Upper lobe of left lung (tissue), 6 donors: Measurements from ENCODE around the gene STXBP6. TPM values are rescaled to one million over a fixed set of nuclear protein-coding genes. Genes with fewer than 3 reads are reported as not detected.

ENCODE experiments used
- ATAC-seq, 2 donors: fragments of 200-7000 bp; cut with Tn5 transposase; one replicate each; pipeline ENCODE4 v1.9.1; 2022; ENCODE audit warnings: mild to moderate bottlenecking in 2 of 2, moderate library complexity in 2 of 2; ENCODE audit not compliant: low FRiP score in 2 of 2
- DNase-seq, 2 donors: peaks; one replicate each; pipeline ENCODE4 v3.0.0-alpha.2; 2019 to 2020
- H3K27ac ChIP-seq, 4 donors: fragments of 200-600 bp; sonication (generic); one replicate each; pipeline ENCODE4 v1.5.1; 2016 to 2019
- H3K27me3 ChIP-seq, 4 donors: fragments of 200-600 bp; sonication (generic); one replicate each; pipeline ENCODE4 v1.5.1; 2017 to 2019
- H3K36me3 ChIP-seq, 4 donors: fragments of 200-600 bp; sonication (generic); one replicate each; pipeline ENCODE4 v1.5.1; 2016 to 2019
- H3K4me1 ChIP-seq, 4 donors: fragments of 200-600 bp; sonication (generic); one replicate each; pipeline ENCODE4 v1.5.1; 2018 to 2019
- H3K4me3 ChIP-seq, 4 donors: fragments of 200-600 bp; sonication (generic); one replicate each; pipeline ENCODE4 v1.5.1; 2017 to 2019; ENCODE audit warnings: mild to moderate bottlenecking in 2 of 4, moderate library complexity in 1 of 4
- H3K9me3 ChIP-seq, 4 donors: fragments of 200-600 bp; sonication (generic); one replicate each; pipeline ENCODE4 v1.5.1; 2018 to 2019
- CTCF ChIP-seq, 6 experiments: fragments of 450-650 bp in 4 of 6; fragments of 200-600 bp in 2 of 6; sonication (generic) in 2 of 6; IDR thresholded peaks; one replicate each; pipeline ENCODE4 v1.5.1; 2016 to 2019; ENCODE audit warnings: antibody characterized with exemption in 6 of 6
- EP300 ChIP-seq, 4 donors: sonication (generic); formaldehyde crosslinking; IDR thresholded peaks; one replicate each; pipeline ENCODE4 v1.5.1; 2017; ENCODE audit warnings: antibody characterized with exemption in 4 of 4, control low read depth in 2 of 4
- POLR2A ChIP-seq, 4 donors: fragments of 450-650 bp; IDR thresholded peaks; one replicate each; pipeline ENCODE4 v1.5.1; 2016 to 2017; ENCODE audit warnings: antibody characterized with exemption in 4 of 4, mild to moderate bottlenecking in 2 of 4
- POLR2AphosphoS5 ChIP-seq, 2 donors: sonication (generic); formaldehyde crosslinking; IDR thresholded peaks; one replicate each; pipeline ENCODE4 v1.5.1; 2017; ENCODE audit warnings: antibody characterized with exemption in 2 of 2
- WGBS, 2 donors: methylation state at CpG; one replicate each; pipeline ENCODE4 v1.1.5; 2017 to 2018; 5-methylcytosine and 5-hydroxymethylcytosine counted together
- total RNA-seq, 6 donors: library from RNA; depleted of rRNA in 4 of 6; stranded (reverse); fragments of >200 nt in 4 of 6; gene quantifications; one replicate each; pipeline versions ENCODE4 v1.1.0 to v1.2.1, GENCODE V29; 2016 to 2021
- donor health status: DM: no; HTN: no; CAD: no; lungs with moderate emphysema.
- donor health status: DM: no; HTN: yes; CAD: no; lungs with severe emphysema.

Gene STXBP6
- total RNA-seq, 6 donors from 2014 or later = 13.6 to 38.3 (median 23.7) TPM

- no peak for ATAC-seq
- Histone ChIP-seq H3K27ac (peak overlapping the region in 3 of 4 donors; percentile 26 to 49 (median 26)), H3K27me3 (no peaks in the 10 kb centered on the region), H3K36me3 (peaks cover 0 to 5% (median 0%) of the 10 kb centered on the region in 4 donors), H3K4me3 (no peak overlapping the region), H3K4me1 (peaks cover 5 to 12% (median 10%) of the 10 kb centered on the region in 4 donors), H3K9me3 (no peaks in the 10 kb centered on the region)
- WGBS, 2 donors = 66 to 69% methylated on average over 5 of the region's 5 CpGs
- DNase-seq = no peak
- TF ChIP-seq EP300 (IDR thresholded peaks at IDR 0.05) = no peak
- TF ChIP-seq POLR2A (IDR thresholded peaks at IDR 0.05) = no peak
- no peak for TF ChIP-seq CTCF (IDR thresholded peaks at IDR 0.05)
Observed at GRCh38 chr14:24859559-24859958, 190.4 kb downstream of the STXBP6 start.

- H3K27me3 ChIP-seq = no peaks in the 10 kb centered on the region
- 58 to 60% methylated on average over 4 of the region's 4 CpGs for WGBS, 2 donors
- H3K27ac ChIP-seq = peak overlapping the region in 1 of 4 donors; percentile 49
- no peak for ATAC-seq
- peaks cover 5 to 12% (median 9%) of the 10 kb centered on the region in 4 donors for H3K4me1 ChIP-seq
- no peak for DNase-seq
- TF ChIP-seq POLR2A (IDR thresholded peaks at IDR 0.05) (no peak), CTCF (IDR thresholded peaks at IDR 0.05) (no peak), EP300 (IDR thresholded peaks at IDR 0.05) (no peak), POLR2AphosphoS5 (IDR thresholded peaks at IDR 0.05) (no peak)
- H3K36me3 ChIP-seq = peaks cover 0 to 5% (median 0%) of the 10 kb centered on the region in 4 donors
- no peaks in the 10 kb centered on the region for H3K9me3 ChIP-seq
- H3K4me3 ChIP-seq = no peak overlapping the region
Observed at GRCh38 chr14:24858684-24859083, 191.3 kb downstream of the STXBP6 start.

DNA sequence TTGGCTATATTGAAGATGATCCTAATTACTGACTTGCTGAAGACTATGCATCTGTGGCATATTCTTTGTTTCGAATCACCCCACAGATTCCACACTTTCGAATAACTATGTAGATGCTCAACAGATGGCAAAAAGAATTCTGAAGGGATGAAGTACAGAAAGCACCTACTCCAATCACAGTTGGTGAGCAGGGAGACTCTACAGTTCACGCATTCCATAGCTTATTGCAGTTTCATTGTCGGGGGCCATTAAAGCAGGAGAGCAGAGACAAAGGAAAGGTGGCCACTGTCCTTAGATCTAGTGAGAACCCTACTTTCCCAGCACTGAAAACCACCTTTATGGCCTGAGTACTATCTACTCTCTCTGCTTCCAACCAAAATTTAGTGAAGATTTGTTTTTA is 191.9 kb downstream of the STXBP6 start:
- H3K9me3 ChIP-seq = no peaks in the 10 kb centered on the region
- no peak overlapping the region for H3K27ac ChIP-seq
- ATAC-seq (no peak), DNase-seq (no peak)
- TF ChIP-seq POLR2AphosphoS5 (IDR thresholded peaks at IDR 0.05) (no peak), POLR2A (IDR thresholded peaks at IDR 0.05) (no peak), EP300 (IDR thresholded peaks at IDR 0.05) (no peak), CTCF (IDR thresholded peaks at IDR 0.05) (no peak)
- H3K4me1 ChIP-seq = peaks cover 4 to 12% (median 8%) of the 10 kb centered on the region in 4 donors
- 89 to 93% methylated on average over 4 of the region's 4 CpGs for WGBS, 2 donors
- H3K27me3 ChIP-seq = no peaks in the 10 kb centered on the region
- H3K4me3 ChIP-seq = no peak overlapping the region
- H3K36me3 ChIP-seq = peaks cover 0 to 5% (median 0%) of the 10 kb centered on the region in 4 donors

DNA sequence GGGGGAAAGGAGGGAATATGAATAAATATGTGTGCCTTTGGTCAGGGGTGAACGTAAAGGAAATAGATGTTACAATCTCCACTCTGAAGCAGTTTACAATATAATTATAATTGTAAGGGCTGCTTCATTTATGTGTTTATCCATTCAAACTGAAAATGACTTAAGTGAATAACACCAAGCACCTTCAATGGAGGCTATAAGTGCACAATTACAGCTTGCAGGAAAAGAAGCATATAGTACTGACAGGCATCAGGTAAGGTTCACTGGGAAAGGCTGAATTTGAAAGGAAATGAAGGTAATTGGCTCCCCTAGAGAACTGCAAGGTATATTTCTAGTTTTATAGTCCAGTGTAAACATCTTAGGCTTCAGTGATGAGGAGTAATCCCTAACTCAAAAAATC is 192.7 kb downstream of the STXBP6 start:
- Histone ChIP-seq H3K27me3 (no peaks in the 10 kb centered on the region), H3K4me1 (peaks cover 4 to 12% (median 8%) of the 10 kb centered on the region in 4 donors)

More for the DNA sequence above, 192.7 kb downstream of the STXBP6 start:
- Histone ChIP-seq H3K36me3 (peaks cover 0 to 5% (median 0%) of the 10 kb centered on the region in 4 donors), H3K27ac (no peak overlapping the region), H3K9me3 (no peaks in the 10 kb centered on the region), H3K4me3 (no peak overlapping the region)
- DNase-seq = no peak
- TF ChIP-seq POLR2A (IDR thresholded peaks at IDR 0.05) (no peak), POLR2AphosphoS5 (IDR thresholded peaks at IDR 0.05) (no peak), CTCF (IDR thresholded peaks at IDR 0.05) (no peak), EP300 (IDR thresholded peaks at IDR 0.05) (no peak)
- no peak for ATAC-seq
- 72 to 79% methylated on average over 1 of the region's 1 CpG for WGBS, 2 donors
